IMR-90 (cell line): ENCODE measurements around the gene PARK7. TPM values are rescaled to one million over a fixed set of nuclear protein-coding genes. Genes with fewer than 3 reads are reported as not detected.

Source experiments
- ATAC-seq: fragments of 200-7000 bp; cut with Tn5 transposase; 2 replicates; pipeline ENCODE4 v1.9.1; 2020; ENCODE audit warnings: low read depth, mild to moderate bottlenecking, moderate library complexity
- BruUV-seq: library from RNA; stranded (reverse); fragments of 400-500 nt; replicated peaks from 2 replicates; lab custom pipeline; 2021; lab: Mats Ljungman, UMichigan
- CTCF ChIA-PET: fragments of 300-600 bp; formaldehyde crosslinking; extraction: SDS; loops from one replicate; lab custom pipeline; 2021; ENCODE audit warnings: antibody characterized with exemption; lab: Yijun Ruan, JAX
- POLR2A ChIA-PET: fragments of 300-600 bp; sonication (Branson Sonifier 250); formaldehyde crosslinking; loops from one replicate; lab custom pipeline; 2022; ENCODE audit warnings: antibody characterized with exemption; ENCODE audit not compliant: unreplicated experiment; lab: Charles Lee
- DNase-seq: peaks from one replicate; pipeline ENCODE4 v3.0.0; 2013
- H2AFZ ChIP-seq: replicated peaks from 2 replicates; pipeline ENCODE3; 2013; ENCODE audit warnings: low read length, mild to moderate bottlenecking; ENCODE audit not compliant: poor library complexity
- H2AK5ac ChIP-seq: 2 replicates; pipeline ENCODE4 v1.6.1; 2013; ENCODE audit warnings: low read depth, low read length, inconsistent platforms
- H2AK9ac ChIP-seq: replicated peaks from 2 replicates; pipeline ENCODE3; 2013; ENCODE audit warnings: mild to moderate bottlenecking, low read depth, low read length, moderate library complexity; ENCODE audit not compliant: poor library complexity
- H2BK120ac ChIP-seq: 2 replicates; pipeline ENCODE4 v1.6.1; 2013; ENCODE audit warnings: low read depth, low read length, inconsistent platforms
- H2BK15ac ChIP-seq: 3 replicates; pipeline ENCODE4 v1.6.1; 2013; ENCODE audit warnings: low read depth, low read length, inconsistent platforms
- H2BK20ac ChIP-seq: 2 replicates; pipeline ENCODE4 v1.6.1; 2013; ENCODE audit warnings: low read depth, mild to moderate bottlenecking, inconsistent platforms, low read length, moderate library complexity
- H2BK5ac ChIP-seq: 2 replicates; pipeline ENCODE4 v1.6.1; 2013; ENCODE audit warnings: mild to moderate bottlenecking, low read depth, low read length, inconsistent platforms; ENCODE audit not compliant: poor library complexity, severe bottlenecking
- H3K14ac ChIP-seq: replicated peaks from 2 replicates; pipeline ENCODE4 v1.6.1; 2013; ENCODE audit warnings: low read depth, low read length, inconsistent platforms
- H3K18ac ChIP-seq: 2 replicates; pipeline ENCODE4 v1.6.1; 2013; ENCODE audit warnings: low read depth, low read length, control low read depth
- H3K23ac ChIP-seq: 2 replicates; pipeline ENCODE4 v1.6.1; 2013; ENCODE audit warnings: low read depth, low read length, inconsistent platforms
- H3K27ac ChIP-seq: 2 replicates; pipeline ENCODE4 v1.5.1; 2013; ENCODE audit warnings: mild to moderate bottlenecking, control low read depth, low read length; ENCODE audit not compliant: insufficient read depth
- H3K27me3 ChIP-seq: 2 replicates; pipeline ENCODE4 v1.6.1; 2013; ENCODE audit warnings: low read length; ENCODE audit not compliant: control insufficient read depth, insufficient read depth
- H3K36me3 ChIP-seq: 2 replicates; pipeline ENCODE4 v1.6.1; 2013; ENCODE audit warnings: low read length, mixed read lengths; ENCODE audit not compliant: control insufficient read depth, insufficient read depth
- H3K4ac ChIP-seq: 2 replicates; pipeline ENCODE4 v1.6.1; 2013; ENCODE audit warnings: low read depth, low read length, inconsistent platforms
- H3K4me1 ChIP-seq: 2 replicates; pipeline ENCODE4 v1.6.1; 2013; ENCODE audit warnings: low read length, mixed read lengths; ENCODE audit not compliant: control insufficient read depth, insufficient read depth
- H3K4me2 ChIP-seq: 2 replicates; pipeline ENCODE4 v1.6.1; 2013; ENCODE audit warnings: low read depth, mild to moderate bottlenecking, control low read depth, low read length, moderate library complexity
- H3K4me3 ChIP-seq: 2 replicates; pipeline ENCODE4 v1.5.1; 2013; ENCODE audit warnings: low read depth, mild to moderate bottlenecking, control low read depth, low read length, moderate library complexity; ENCODE audit not compliant: insufficient read depth
- H3K56ac ChIP-seq: 2 replicates; pipeline ENCODE4 v1.6.1; 2013; ENCODE audit warnings: low read length, inconsistent platforms; ENCODE audit not compliant: insufficient read depth; ENCODE audit errors: extremely low read depth
- H3K79me1 ChIP-seq, 2 experiments: 2 replicates each; pipeline ENCODE4 v1.6.1; 2013; ENCODE audit warnings: low read length in 2 of 2, inconsistent platforms in 1 of 2, low read depth in 1 of 2
- H3K9ac ChIP-seq: 2 replicates; pipeline ENCODE4 v1.6.1; 2013; ENCODE audit warnings: low read depth, low read length, control low read depth
- H3K9me1 ChIP-seq: 2 replicates; pipeline ENCODE4 v1.6.1; 2013; ENCODE audit warnings: low read length, inconsistent platforms; ENCODE audit not compliant: insufficient read depth
- H3K9me3 ChIP-seq: 2 replicates; pipeline ENCODE4 v1.6.1; 2013; ENCODE audit warnings: low read length; ENCODE audit not compliant: control insufficient read depth, insufficient read depth
- H4K20me1 ChIP-seq: 2 replicates; pipeline ENCODE4 v1.6.1; 2013; ENCODE audit warnings: low read length, inconsistent platforms; ENCODE audit not compliant: insufficient read depth
- H4K5ac ChIP-seq: 2 replicates; pipeline ENCODE4 v1.6.1; 2013; ENCODE audit warnings: mild to moderate bottlenecking, low read depth, low read length, control low read depth
- H4K8ac ChIP-seq, 2 experiments: 2 replicates each; pipeline ENCODE4 v1.6.1; 2013; ENCODE audit warnings: low read depth in 2 of 2, low read length in 2 of 2, control low read depth in 1 of 2, inconsistent platforms in 1 of 2
- H4K91ac ChIP-seq: 2 replicates; pipeline ENCODE4 v1.6.1; 2013; ENCODE audit warnings: low read depth, low read length, inconsistent platforms; ENCODE audit not compliant: insufficient read depth
- CEBPB ChIP-seq: IDR thresholded peaks from 2 replicates; pipeline ENCODE4 v1.6.1; 2012; ENCODE audit warnings: low read depth, low read length, improper control_type of control experiment
- CTCF ChIP-seq: conservative IDR thresholded peaks from 2 replicates; pipeline ENCODE4 v1.5.1; 2012; ENCODE audit warnings: mild to moderate bottlenecking, low read depth, low read length, improper control_type of control experiment
- FOS ChIP-seq: fragments of 150-350 bp; IDR thresholded peaks from 2 replicates; pipeline ENCODE4 v1.6.1; 2016; ENCODE audit warnings: low read depth, low read length
- MAFK ChIP-seq: IDR thresholded peaks from 2 replicates; pipeline ENCODE4 v1.6.1; 2012; ENCODE audit warnings: low read depth, low read length, improper control_type of control experiment
- MAZ ChIP-seq: IDR thresholded peaks from 2 replicates; pipeline ENCODE4 v1.6.1; 2012; ENCODE audit warnings: low read depth, mild to moderate bottlenecking, low read length, improper control_type of control experiment, moderate library complexity, borderline replicate concordance
- MXI1 ChIP-seq: IDR thresholded peaks from 2 replicates; pipeline ENCODE4 v1.6.1; 2012; ENCODE audit warnings: low read depth, mild to moderate bottlenecking, low read length, moderate library complexity, borderline replicate concordance
- NFE2L2 ChIP-seq: fragments of 150-350 bp; IDR thresholded peaks from 2 replicates; pipeline ENCODE4 v1.6.1; 2016; ENCODE audit warnings: low read depth, mild to moderate bottlenecking, low read length
- POLR2A ChIP-seq: IDR thresholded peaks from 2 replicates; pipeline ENCODE4 v1.6.1; 2012; ENCODE audit warnings: mild to moderate bottlenecking, low read depth, low read length
- RFX5 ChIP-seq: IDR thresholded peaks from 2 replicates; pipeline ENCODE4 v1.8.0; 2012; ENCODE audit warnings: low read depth, mild to moderate bottlenecking, low read length, moderate library complexity
- SMC3 ChIP-seq: fragments of 150-350 bp; IDR thresholded peaks from 2 replicates; pipeline ENCODE4 v1.6.1; 2016; ENCODE audit warnings: low read depth, mild to moderate bottlenecking, antibody characterized with exemption, low read length, moderate library complexity
- WGBS, 2 experiments: methylation state at CpG; one replicate each; pipeline versions ENCODE4 v1.1.5 to v1.1.7; 2013; ENCODE audit warnings: missing lambda C conversion rate in 2 of 2; ENCODE audit not compliant: insufficient read length in 1 of 2; ENCODE audit errors: extremely low coverage in 2 of 2; 5-methylcytosine and 5-hydroxymethylcytosine counted together
- dilution Hi-C: fragments of 300-500 bp; cut with HindIII; formaldehyde crosslinking; loops from one replicate; pipeline ENCODE4 v1.14.3; 2018; ENCODE audit warnings: low sequenced_read_pairs; ENCODE audit not compliant: unreplicated experiment
- in situ Hi-C: fragments of 300-500 bp; cut with MboI; formaldehyde crosslinking; loops from 3 replicates; pipeline ENCODE4 v1.14.3; 2019; ENCODE audit warnings: low sequenced_read_pairs, inconsistent platforms, mixed read lengths
- intact Hi-C: fragments of 100-400 bp; cut with micrococcal nuclease; formaldehyde crosslinking; loops from 2 replicates; pipeline ENCODE4 v1.10.0; 2022
- polyA plus RNA-seq, 3 experiments: library from polyadenylated mRNA; depleted of rRNA; stranded (reverse); fragments of >200 nt; gene quantifications; 2 replicates each; pipeline ENCODE4 v1.2.3, GENCODE V29; 2012; ENCODE audit warnings: low replicate concordance in 1 of 3
- total RNA-seq: library from RNA; depleted of rRNA; stranded (reverse); fragments of >200 nt; gene quantifications from 2 replicates; pipeline ENCODE4 v1.2.3, GENCODE V29; 2012
- TF ChIP-seq, protein P1 (sequence below): fragments of 150-350 bp; IDR thresholded peaks from 2 replicates; pipeline ENCODE4 v1.6.1; 2017; ENCODE audit warnings: mild to moderate bottlenecking, antibody characterized with exemption, low read length, low read depth

PARK7 gene
- total and polyA plus RNA-seq, 2 of the 4 experiments (the other 2 are of a cell fraction), result 207 to 357 TPM

DNA sequence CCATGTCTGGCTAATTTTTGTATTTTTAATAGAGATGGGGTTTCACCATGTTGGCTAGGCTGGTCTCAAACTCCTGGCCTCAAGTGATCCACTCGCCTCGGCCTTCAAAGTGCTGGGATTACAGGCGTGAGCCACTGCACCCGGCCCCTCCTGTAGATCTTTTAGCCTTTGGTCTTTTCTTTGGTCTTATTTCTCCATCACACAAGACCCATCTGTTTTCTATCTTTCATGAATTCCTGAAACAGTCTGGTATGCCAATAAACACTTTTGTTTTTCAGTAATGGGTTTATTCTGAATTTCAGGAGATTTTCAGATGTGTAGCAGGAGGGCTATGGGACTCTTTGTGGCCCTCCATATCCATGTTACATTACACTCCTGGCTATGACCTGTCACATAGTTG, 41.4 kb downstream of the PARK7 start:
- no peak overlapping the region for H3K27ac ChIP-seq

More for the DNA sequence above, 41.4 kb downstream of the PARK7 start:
- Histone ChIP-seq H3K18ac (peak overlapping the region; percentile 70; the same call in 1 of the 2 replicates), H3K56ac (no peak overlapping the region), H2BK120ac (no peak overlapping the region; the same call in 1 of the 2 replicates), H2AFZ (no peak overlapping the region), H2AK9ac (no peak overlapping the region), H3K4me2 (no peak overlapping the region), H4K20me1 (peaks cover 5% of the 10 kb centered on the region), H4K91ac (peak overlapping the region; percentile 9; the same call in 1 of the 2 replicates), H3K9me1 (peaks cover 9% of the 10 kb centered on the region), H3K9me3 (no peaks in the 10 kb centered on the region), H2BK15ac (peak overlapping the region; percentile 18; the same call in 1 of the 3 replicates), H2BK20ac (peak overlapping the region; percentile 23), H4K8ac (peak overlapping the region in 1 of 2 experiments; percentile 54; a peak in 2 of 4 replicates), H3K79me1 (peaks cover 2 to 18% of the 10 kb centered on the region in 2 experiments; a peak in 2 of 4 replicates), H3K14ac (no peak overlapping the region; the same call in 1 of the 2 replicates), H3K4me3 (no peak overlapping the region), H2AK5ac (peak overlapping the region; percentile 21; the same call in 1 of the 2 replicates), H2BK5ac (no peak overlapping the region), H3K9ac (no peak overlapping the region), H3K4me1 (peaks cover 12% of the 10 kb centered on the region), H4K5ac (no peak overlapping the region), H3K23ac (peak overlapping the region; percentile 39; the same call in 1 of the 2 replicates), H3K27me3 (no peaks in the 10 kb centered on the region), H3K4ac (peak overlapping the region; percentile 20; the same call in 1 of the 2 replicates), H3K36me3 (no peaks in the 10 kb centered on the region)
- no peak for ATAC-seq
- dilution Hi-C loops, result loop anchor here (25.0 kb wide), 1 partner anchor 309 kb away; the partner anchor contains the start of gene SLC45A1
- CTCF ChIA-PET, result no interaction called here
- intact Hi-C loops, result no loop called here
- in situ Hi-C loops, result no loop called here
- POLR2A ChIA-PET, result no interaction called here
- DNase-seq, result no peak
- WGBS, 2 experiments, result no CpG with 5 or more reads among the region's 4 CpGs
- TF ChIP-seq MXI1, result no peak
- TF ChIP-seq CTCF, result no peak
- TF ChIP-seq CEBPB, result no peak
- TF ChIP-seq, protein P1, sequence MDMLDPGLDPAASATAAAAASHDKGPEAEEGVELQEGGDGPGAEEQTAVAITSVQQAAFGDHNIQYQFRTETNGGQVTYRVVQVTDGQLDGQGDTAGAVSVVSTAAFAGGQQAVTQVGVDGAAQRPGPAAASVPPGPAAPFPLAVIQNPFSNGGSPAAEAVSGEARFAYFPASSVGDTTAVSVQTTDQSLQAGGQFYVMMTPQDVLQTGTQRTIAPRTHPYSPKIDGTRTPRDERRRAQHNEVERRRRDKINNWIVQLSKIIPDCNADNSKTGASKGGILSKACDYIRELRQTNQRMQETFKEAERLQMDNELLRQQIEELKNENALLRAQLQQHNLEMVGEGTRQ, result no peak
- TF ChIP-seq POLR2A, result no peak
- TF ChIP-seq MAFK, result no peak
- TF ChIP-seq NFE2L2, result no peak
- no peak for TF ChIP-seq SMC3
- no peak for TF ChIP-seq FOS
- TF ChIP-seq RFX5, result no peak
- TF ChIP-seq MAZ, result no peak
- BruUV-seq, result no TSS peak
